Stimulated activated CD8-positive, alpha-beta memory T cell treated with anti-CD3 and anti-CD28 coated beads, Interleukin-12 subunit alpha, Interleukin-12 subunit beta, amount 100 ng/mL, for 24 hours (primary cell): ENCODE results near the gene AMOTL2.

Source experiments
- DNase-seq: peaks from one replicate; pipeline ENCODE4 v3.0.0-alpha.2; 2020; ENCODE audit errors: extremely low read depth

AMOTL2 gene

DNA sequence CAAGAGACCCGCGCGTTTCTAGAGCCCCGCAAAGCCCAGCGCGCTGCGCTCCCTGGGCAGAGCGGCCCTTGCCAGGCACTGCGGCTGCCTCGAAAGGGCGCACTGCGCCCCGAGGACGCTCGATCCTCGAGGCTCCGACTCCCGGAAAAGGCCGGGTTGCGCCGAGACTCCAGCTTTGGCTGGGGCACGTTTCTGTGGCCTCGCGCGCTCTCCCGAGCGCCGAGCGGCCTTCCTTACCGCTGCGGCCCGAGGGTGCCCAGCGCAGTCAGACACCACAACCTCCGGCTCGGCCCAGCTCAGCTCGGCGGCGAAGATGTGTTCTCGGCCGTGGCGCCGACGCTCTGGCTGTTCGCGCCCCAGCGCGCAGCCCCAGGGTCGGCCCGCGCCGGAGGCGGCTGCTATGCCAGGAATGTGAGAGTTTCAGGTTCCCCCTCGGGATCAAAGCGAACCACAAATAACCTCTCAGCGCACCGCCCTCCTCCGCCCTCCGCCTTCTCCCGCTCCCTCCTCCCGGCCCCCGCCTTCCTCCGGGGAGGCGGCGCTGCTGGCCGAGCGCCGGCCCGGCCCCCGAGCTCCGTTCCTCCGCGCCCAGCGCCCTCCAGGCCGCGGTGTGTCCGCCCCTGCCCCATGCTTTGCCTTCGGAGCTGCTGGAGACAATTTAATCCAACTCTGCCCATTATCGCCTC lies at the start of gene AMOTL2:
Gene AMOTL2 (minus strand): TSS at position 343 of the 686 bp plus-strand sequence. CDS start 3,014 bp downstream, outside the sequence.
- DNase-seq, result no peak

DNA sequence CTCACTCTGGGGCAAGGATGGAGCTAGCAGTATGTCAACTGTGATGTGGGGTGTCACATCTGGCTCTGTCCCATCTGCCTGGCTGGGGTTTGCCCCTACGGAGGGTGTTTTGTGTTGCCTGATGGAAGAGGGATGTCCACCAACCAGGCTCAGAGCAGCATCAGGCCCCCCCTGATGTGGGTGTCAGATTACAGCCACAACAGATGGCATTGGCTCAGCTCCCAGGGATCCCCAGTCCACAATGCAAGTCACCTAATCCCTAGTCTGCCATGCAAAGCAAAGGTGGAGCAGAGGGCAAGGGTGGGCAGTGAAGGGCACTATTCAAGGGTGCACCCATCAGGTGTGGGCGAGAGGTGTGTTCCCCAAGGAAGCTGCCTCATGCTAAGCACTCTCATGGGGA lies 48.9 kb upstream of the AMOTL2 start:
- DNase-seq, result no peak

DNA sequence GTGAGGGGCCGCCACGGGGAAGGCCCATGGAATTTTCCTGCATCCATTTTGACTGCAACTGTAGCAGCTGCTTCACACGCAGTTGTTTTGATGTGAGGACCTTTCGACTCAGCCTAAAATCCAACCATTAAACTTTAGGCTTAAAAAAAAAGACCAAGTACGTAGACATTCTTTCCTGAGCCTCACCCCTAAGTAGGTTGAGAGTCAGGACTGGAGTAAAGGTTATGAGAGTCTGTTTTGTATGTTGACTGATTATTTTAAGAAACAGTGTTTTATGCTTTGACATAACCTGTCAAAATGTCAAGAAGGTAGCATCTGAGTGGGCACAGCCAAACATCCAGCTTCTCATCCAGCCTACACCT lies 45.7 kb upstream of the AMOTL2 start:
- DNase-seq, result no peak

DNA sequence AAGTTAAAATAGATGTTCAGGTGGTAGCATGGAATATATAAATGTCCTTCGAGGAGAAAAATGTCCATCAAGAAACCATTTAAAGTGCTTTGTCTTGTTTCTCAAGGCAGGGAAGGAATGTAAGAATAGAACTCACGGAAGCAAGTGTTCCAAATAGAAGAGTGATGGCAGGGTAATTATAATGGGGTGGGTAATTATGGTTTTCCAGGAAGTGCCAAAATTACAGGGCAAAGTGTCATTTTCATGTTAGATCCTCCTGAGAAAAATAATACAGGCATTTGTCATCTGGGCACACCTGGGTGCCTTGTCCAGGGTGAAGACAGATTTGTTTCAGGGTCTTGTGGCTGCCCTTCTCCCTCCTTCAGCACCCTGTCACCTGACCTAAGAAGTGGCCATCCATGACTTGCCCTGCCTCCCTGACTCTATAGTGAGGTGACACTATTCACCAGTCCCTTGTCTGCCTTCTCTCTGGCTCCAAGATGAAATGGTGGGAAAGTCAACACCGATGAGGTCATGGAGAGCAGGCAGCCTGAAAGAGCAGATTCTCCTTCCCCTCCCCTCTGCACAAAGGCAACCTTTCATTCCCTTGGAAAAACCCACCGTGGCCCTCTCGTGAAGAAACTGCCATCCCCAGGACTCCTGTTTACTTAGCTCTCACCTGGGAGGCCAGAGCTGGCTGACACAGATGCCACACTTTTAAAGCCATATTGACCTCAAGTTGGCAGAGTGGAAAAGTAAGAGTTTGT lies 45.1 kb upstream of the AMOTL2 start:
- DNase-seq, result no peak

DNA sequence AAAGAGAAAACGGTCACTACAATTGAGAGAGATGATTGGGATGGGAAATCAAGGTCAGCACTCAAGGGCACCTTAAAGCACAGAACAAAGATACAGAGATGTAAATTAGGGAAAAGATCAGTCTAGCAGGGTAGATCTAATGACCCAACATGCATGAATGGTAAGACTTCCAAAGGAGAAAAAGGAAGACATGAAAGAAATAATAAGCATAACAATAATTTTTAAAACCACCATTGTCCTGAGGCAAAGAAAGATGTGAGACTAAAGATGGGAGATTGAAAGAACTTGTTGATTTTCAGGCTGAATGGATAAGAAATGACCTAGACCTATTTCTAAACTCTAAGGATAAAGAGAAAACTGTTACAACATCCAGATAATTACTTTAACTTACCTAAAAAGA lies 34.8 kb upstream of the AMOTL2 start:
- no peak for DNase-seq

DNA sequence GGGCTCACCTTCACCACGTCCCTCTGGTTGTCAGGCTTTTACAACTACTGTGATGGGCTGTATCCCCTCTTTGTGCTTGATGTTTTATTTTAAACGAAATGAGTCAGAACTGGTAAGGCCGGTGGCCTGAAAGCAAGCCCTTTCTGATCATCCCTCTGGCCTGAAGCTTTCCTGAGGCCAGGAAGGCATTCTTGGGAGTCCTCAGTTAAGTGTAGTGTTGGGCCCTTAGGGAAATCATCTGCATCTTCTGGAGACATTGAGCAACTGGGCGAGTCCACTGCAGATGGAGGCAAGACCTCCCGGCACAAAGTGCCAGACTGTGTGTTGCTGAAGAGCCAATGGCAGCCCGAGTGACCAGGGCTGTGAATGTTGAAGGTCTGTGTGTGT lies 33.0 kb upstream of the AMOTL2 start:
- no peak for DNase-seq

DNA sequence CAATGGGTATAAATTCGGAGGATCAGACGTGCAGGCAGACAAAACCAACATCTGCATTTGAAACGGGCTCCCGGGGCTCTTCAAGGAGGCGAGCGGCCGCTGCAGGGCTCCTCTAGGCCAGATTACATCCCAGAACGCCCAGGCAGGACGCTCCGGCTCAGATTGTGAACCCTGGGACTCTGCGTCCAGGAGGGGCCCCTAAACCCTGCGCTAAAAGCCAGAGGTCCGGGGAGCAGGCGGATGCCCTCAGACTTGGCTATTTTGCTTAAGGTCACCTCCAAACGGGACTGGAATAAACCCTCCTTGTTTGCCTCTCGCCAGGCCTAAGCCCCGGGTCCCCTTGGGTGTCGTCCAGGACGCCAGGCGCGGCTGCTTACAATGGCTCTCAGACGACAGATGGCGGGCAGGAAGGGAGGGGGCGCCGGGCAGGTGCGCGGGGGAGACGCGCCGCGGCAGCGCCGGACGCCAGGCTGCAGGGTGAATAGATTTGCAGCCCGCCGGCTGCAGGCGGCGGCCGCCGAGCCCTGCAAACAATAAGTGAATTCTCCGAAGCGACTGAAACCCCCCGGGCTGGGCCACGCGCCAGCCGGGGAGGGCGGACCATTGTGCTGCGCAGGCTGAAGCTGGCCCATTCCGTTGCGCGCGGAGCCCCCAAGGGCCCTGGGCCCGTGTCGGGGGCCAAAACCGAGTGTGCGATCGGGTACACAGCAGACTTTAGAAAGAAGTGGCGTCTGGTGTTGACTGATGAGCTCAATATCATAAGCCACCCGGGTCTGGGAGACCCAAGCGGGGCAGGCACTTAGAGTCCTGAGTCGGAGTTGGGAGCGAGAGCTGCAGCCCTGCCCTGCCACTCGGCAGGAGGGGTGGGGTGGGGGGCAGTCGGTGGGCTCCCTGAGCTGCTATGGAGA lies 32.3 kb upstream of the AMOTL2 start:
- DNase-seq, result no peak

DNA sequence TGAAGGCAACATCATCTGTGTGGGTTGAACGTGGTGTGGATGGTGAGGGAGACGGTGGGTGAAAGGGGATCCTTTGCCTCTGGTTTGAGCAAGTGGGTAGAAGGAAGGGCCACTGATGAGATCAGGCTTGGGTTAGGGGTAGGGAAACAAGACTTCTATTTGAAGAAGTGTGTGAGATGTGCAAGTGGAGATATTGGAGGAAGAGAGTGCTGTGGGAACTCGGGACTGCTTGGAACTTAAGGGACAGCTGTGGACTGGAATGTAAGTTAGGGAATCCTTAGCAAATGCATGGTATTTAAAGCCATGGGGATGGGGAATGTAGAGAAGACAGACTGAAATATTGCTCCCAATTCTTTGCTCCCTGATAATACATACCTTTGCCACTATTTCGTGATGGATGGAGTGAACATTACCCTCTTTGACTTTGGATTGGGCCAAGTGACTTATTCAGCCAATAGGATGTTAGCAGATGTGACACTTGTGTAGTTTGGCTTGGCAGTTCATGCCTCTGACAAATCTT lies 30.2 kb upstream of the AMOTL2 start:
- no peak for DNase-seq

DNA sequence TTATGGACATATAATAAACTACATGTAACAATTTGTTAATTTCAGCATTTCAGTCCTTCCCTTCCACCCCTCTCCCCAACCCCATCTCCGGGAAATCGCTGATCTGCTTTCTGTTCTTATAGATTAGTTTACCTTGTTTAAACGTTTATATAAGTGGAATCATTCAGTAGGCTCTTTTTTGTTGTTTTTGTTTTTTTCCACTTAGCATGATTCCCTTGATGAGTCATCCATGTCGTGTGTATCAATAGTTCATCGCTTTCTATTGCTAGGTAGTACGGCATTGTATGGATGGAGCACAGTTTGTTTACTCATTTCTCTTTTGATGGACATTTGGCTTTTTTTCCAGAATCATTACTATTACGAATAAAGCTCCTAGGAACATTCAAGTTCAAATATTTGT lies 23.5 kb upstream of the AMOTL2 start:
- DNase-seq, result no peak

DNA sequence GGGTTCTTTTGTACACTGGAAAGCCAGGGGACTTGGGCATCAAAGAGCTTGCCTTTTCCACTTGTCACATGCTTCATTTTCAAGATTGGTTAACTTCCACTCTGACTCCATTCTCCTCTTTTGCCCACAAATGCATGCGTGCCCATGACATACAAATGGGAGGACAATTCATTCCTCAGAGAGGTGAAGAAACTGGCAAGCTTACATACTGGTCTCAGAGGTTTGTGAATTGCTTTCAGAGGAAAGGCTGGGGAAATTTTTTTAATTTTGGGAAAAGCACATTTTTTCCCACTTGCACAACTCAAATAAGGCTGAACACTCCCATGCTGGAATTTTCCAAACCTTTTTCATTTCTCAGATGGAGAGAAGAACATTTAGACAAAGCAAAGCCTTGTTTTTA lies 20.9 kb upstream of the AMOTL2 start:
- DNase-seq, result no peak

DNA sequence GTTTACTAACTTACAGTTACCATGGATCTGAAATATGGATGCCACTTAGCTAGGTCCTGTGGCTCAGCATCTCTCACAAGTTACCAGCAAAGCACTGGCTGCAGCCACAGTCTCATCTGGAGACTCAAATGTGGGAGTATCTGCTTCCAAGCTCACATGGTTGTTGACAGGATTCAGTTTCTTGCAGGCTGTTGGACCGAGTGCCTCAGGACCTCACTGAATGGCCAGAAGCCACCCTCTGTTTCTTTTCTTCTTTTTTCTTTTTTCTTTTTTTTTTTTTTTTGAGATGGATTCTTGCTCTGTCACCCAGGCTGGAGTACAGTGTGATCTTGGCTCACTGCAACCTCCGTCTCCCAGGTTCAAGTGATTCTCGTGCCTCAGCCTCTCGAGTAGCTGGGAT lies 20.1 kb upstream of the AMOTL2 start:
- DNase-seq, result no peak

DNA sequence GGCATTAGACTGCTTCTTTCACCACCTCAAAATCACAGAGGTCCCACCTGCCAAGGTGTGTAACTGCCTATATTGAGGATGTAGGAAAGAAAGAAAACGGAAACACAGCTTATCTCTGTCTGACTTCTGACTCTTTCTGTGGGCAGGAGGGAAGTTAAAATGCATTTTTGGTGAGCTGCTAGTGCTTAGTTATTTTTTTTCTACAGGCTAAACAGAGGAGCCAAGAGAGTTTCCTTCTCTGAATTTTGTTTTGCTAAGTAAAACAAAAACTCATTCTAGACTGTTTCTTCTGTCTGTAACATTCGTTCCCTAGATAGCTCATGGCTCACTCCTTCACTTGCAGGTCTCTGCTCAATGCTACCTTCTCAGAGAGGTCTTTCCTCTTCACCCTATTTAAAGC lies 18.8 kb upstream of the AMOTL2 start:
- no peak for DNase-seq

DNA sequence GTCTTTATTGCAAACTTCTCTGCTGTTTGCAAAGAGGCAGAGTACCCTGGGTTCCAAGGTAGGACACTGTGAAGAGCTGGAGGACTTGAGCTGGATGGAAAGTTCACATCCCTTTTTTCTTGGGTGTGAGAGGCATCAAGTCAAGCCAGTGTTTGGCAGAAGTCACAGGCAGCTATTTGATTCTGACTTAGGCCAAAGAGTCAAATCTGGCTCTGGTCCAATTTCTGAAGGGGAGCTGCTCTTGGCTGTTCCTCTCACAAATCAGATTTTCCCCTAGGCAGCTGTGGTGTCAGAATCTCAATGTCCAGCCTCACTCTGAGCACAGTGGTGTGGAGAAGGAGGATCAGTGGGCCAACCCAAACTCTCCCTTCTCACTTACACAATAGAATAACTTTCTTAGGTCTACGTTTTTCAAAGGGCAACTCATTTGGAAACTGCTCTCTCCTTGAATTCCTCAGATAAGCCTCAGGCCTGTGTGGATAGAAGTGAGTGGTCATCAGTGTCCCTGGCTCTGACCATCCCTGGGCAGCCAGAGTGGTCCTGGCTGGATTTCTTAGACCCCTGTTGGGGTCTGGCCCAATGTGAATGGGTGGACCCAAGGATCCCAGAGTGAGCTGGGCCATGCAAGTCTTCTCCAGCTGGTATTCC lies 18.2 kb upstream of the AMOTL2 start:
- DNase-seq, result no peak

DNA sequence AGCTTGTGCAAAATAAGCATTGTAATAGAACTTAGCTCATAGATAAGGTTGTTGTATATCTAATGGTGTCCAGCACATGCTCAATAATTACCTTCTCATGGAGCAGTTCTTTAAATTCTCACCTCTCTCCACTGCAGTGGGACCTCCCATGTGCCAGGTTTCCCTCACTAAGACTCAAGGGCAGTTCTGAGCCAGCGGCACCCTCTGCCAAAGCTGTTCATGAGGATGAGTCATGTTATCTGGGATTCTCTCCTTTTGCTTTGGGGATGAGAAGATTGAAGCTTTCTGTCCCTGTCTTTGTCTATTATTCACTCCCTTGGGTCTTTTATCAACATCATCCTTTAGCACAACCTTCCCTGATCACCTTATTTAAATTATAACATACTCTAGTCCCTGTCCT lies 15.6 kb upstream of the AMOTL2 start:
- DNase-seq, result no peak

DNA sequence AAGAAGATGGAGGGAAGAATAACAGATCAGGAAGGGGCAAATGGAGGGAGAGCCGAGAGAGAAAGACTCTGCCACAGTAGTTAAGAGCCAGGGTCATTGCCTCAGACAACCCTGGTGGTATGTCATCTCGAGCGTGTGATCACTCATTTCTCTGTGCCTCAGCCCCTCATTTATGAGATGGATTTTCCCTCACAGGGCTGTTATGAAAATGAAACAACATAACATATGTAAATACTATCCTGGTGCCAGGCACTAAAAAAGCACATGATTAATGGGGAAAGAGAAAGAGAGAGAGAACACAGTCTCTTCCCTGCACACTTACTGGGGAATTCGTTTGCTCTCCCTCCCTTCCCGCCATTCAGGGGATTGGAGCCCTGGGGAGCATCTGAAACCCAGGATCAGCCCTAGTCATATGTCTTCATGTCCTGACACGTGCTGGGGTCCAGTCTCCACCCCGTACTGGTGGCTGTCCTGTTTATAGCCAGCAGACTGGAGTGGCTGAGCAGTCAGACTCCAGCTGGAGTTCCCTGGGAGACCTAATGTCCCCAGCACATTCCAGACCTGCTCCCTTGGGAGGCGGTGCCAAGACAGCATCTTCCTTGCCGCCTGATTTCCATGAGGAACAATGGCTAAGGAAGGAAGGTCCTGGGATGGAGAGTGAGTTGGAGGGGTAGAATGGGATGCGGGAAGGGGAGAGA lies 14.7 kb upstream of the AMOTL2 start:
- DNase-seq, result no peak

DNA sequence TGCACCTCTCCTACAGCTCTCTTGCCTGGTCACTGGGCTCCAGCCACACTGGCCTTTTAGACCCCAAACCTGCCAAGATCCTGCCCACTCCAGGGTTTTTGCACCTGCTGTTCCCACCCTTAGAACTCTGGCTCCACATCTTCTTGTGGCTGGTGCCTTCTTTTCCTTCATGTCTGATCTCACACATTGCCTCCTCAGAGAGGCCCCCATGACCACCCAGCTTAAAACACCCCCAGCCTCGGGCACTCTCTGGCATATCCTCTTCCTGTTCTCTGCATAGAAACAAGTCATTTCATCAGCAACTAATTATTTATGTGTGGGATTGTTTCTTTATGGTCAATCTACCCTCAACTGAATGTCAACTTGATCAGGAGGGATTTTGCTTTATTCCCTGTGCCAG lies 14.0 kb upstream of the AMOTL2 start:
- DNase-seq, result no peak

DNA sequence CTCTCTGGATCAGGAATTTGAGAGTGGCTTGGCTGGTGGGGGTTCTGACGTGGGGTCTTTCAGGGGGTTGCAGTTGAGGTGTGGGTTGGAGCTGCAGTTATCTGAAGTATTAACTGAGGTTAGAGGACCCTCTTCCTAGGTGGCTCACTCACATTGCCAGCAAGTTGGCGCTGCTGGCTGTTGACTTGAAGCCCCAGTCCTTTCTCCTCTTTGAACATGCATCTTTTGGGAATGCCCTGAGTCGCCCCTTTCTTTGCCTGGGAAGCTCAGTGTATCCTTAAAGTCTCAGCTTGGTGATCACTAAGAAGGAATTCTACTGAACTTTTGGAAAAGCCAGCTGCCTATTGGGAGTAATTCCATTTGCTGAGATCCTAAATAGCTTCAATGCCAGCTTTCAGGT lies 13.0 kb upstream of the AMOTL2 start:
- DNase-seq, result no peak

DNA sequence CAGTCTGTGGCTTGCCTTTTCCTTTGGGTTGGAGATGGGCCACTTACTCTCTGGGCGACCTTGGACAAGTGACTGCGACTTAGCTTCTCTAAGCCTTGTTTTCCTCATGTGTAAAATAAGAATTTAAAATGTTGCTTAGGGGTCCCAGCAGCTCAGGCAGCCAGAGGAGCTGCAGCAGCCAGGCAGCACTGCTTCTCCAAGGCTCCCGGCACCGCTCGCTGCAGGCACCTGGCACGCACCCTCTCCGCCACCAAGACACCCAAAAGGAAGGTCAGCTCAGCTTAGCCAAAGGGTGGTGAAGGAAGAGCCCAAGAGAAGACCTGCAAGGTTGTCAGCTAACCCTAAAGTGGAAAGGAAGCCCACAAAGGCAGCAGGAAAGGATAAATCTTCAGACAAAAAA lies 10.7 kb upstream of the AMOTL2 start:
- DNase-seq, result no peak

DNA sequence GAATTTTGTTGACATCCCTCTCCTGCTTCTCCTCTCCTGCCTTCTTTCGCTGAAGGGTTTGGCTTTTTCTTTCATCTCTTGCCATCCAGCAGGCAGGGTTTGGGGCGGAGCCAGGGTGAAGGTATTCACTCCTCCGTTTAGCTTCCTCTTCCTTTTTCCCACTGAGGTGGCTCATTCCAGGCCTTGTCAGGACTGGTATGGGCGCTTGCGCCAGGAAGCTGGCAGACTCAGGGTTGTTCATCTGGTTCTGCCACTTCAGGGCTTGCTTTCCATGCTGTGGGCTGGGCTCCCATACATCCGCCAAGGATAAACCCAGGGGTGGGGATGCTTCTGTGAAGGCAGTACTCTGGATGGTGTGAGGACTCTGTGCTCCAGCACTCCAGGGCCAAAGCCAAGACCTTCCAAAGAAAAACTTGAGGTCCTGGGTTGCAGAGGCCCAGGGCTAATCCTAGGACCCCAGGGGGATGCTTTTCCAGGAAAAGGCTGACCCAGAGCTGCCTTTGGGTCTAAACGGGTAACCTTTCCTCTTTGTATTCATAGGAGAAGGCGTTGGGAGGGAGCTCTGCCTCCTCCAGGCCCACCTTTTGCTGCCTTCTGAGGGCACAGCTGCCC lies 7.7 kb upstream of the AMOTL2 start:
- DNase-seq, result no peak

DNA sequence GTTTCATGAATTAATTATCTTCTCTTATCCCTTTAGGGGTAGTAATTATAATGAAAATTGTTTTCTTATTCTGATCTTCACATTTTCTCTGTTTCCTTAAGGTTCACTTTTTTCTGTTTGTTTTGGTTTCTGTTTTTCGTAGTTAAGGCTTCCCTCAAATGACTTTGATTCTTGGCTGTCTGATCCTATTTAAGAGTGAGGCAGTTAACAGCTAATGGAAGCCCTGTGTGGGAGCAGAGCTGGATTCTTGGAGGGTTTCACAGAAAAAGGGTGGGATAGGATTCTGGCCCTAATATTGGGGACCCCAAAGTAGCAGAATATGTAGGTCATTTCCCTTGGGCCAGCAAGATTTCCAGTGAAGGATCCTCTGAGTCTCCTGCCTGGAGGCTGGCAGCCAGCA lies 6.8 kb upstream of the AMOTL2 start:
- DNase-seq, result no peak

DNA sequence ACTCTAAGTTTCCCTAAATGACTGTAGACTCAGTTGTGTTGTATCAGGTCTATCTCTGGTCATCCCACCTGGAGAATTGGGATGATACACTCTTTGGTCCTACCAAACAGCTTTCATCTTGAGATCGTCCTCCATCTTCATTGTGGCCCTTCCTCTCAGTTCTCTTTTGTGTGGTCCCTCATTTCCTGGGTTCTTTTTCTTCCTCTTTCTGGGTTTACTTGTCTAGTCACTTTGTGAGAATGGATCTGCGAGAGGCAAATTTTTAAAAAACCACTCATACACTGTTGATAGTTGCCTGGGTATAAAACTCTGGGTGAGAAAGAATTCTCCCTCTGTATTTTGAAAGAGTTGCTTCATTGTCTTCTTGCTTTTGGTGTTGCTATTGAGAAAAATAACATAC lies 6.0 kb upstream of the AMOTL2 start:
- DNase-seq, result no peak
